HG02623 (cell line): ENCODE results near the gene FAM111A.

Experiments used
- ATAC-seq: cut with Tn5 transposase; IDR thresholded peaks from one replicate; pipeline ENCODE4 v1.9.1; 2021; ENCODE audit warnings: moderate library complexity; ENCODE audit not compliant: unreplicated experiment

The FAM111A gene

GRCh38 chr11:59198726-59199125, 56.1 kb downstream of the FAM111A start:
- ATAC-seq, result no peak

GRCh38 chr11:59199546-59200422, 57.1 kb downstream of the FAM111A start:
- ATAC-seq, result peak; percentile 40

GRCh38 chr11:59200423-59200746, 57.7 kb downstream of the FAM111A start:
- ATAC-seq, result peak; percentile 32

- ATAC-seq, result no peak
Observed at GRCh38 chr11:59201353-59201752, 58.7 kb downstream of the FAM111A start.
